ENCODE data around the gene SLC39A11.

DNA sequence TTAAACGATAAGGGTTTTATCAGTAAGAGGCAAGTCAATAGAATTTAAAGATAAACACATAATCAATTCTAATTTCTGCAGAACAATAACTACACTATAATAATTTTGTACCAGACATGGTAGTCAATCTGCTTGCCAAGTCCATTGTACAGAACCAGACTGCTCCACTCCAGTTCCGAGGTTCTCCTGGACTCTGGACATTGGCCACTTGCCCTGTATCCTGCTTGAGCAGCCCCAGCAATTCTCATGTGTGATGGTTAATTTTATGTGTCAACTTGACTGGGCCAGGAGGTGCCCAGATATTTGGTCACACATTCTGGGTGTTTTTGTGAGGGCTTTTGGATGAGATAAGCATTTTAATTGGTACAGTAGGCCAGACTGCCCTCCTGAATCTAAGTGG lies 384.6 kb downstream of the SLC39A11 start:
- TF ChIP-seq, protein P1, sequence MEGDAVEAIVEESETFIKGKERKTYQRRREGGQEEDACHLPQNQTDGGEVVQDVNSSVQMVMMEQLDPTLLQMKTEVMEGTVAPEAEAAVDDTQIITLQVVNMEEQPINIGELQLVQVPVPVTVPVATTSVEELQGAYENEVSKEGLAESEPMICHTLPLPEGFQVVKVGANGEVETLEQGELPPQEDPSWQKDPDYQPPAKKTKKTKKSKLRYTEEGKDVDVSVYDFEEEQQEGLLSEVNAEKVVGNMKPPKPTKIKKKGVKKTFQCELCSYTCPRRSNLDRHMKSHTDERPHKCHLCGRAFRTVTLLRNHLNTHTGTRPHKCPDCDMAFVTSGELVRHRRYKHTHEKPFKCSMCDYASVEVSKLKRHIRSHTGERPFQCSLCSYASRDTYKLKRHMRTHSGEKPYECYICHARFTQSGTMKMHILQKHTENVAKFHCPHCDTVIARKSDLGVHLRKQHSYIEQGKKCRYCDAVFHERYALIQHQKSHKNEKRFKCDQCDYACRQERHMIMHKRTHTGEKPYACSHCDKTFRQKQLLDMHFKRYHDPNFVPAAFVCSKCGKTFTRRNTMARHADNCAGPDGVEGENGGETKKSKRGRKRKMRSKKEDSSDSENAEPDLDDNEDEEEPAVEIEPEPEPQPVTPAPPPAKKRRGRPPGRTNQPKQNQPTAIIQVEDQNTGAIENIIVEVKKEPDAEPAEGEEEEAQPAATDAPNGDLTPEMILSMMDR (conservative IDR thresholded peaks at IDR 0.05; ENCODE audit: low read depth, low read length): no peak
- TF ChIP-seq EZH2 (IDR thresholded peaks at IDR 0.05; ENCODE audit: borderline replicate concordance, low read depth, low read length, poor library complexity, severe bottlenecking): no peak
